Loucy (cell line): ENCODE data around the gene TEX14.

ENCODE experiments used
- H2AFZ ChIP-seq: fragments of 200-600 bp; sonication (generic); 2 replicates; pipeline ENCODE4 v1.6.0; 2016; ENCODE audit warnings: antibody characterized with exemption, mild to moderate bottlenecking, low read length, moderate library complexity
- H3F3A ChIP-seq: fragments of 200-600 bp; 2 replicates; pipeline ENCODE4 v1.6.0; 2016; ENCODE audit warnings: antibody characterized with exemption, low read depth, mild to moderate bottlenecking
- H3K27me3 ChIP-seq: fragments of 200-600 bp; sonication (generic); 2 replicates; pipeline ENCODE4 v1.6.1; 2014; ENCODE audit warnings: low read length, mild to moderate bottlenecking; ENCODE audit not compliant: insufficient read depth, poor library complexity, severe bottlenecking
- H3K36me3 ChIP-seq: fragments of 200-600 bp; sonication (generic); 2 replicates; pipeline ENCODE4 v1.6.1; 2016; ENCODE audit warnings: low read length; ENCODE audit not compliant: insufficient read depth
- H3K4me1 ChIP-seq: fragments of 200-600 bp; sonication (generic); 2 replicates; pipeline ENCODE4 v1.5.1; 2014; ENCODE audit warnings: low read length, mild to moderate bottlenecking; ENCODE audit not compliant: insufficient read depth, poor library complexity, severe bottlenecking
- H3K4me2 ChIP-seq: fragments of 200-600 bp; sonication (generic); 2 replicates; pipeline ENCODE4 v1.6.0; 2014; ENCODE audit warnings: antibody characterized with exemption, low read length, low read depth, mild to moderate bottlenecking; ENCODE audit not compliant: poor library complexity, severe bottlenecking
- H3K4me3 ChIP-seq: fragments of 200-600 bp; sonication (generic); 2 replicates; pipeline ENCODE4 v1.5.1; 2014; ENCODE audit warnings: low read length, mild to moderate bottlenecking, mixed read lengths; ENCODE audit not compliant: poor library complexity, severe bottlenecking
- H3K79me2 ChIP-seq: fragments of 200-600 bp; sonication (generic); 2 replicates; pipeline ENCODE4 v1.6.1; 2014; ENCODE audit warnings: low read length; ENCODE audit not compliant: insufficient read depth
- H3K9ac ChIP-seq: fragments of 200-600 bp; sonication (generic); 2 replicates; pipeline ENCODE4 v1.6.0; 2014; ENCODE audit warnings: mild to moderate bottlenecking, low read depth, low read length, moderate library complexity; ENCODE audit not compliant: poor library complexity, severe bottlenecking
- H3K9me2 ChIP-seq: fragments of 200-600 bp; sonication (generic); replicated peaks from 2 replicates; pipeline ENCODE4 v1.6.1; 2016; ENCODE audit warnings: low read depth, low read length, mixed read lengths
- H3K9me3 ChIP-seq: fragments of 200-600 bp; sonication (generic); 2 replicates; pipeline ENCODE4 v1.6.1; 2014; ENCODE audit warnings: mild to moderate bottlenecking, antibody characterized with exemption, low read length, low read depth; ENCODE audit not compliant: insufficient read depth
- H4K20me1 ChIP-seq: fragments of 200-600 bp; sonication (generic); 2 replicates; pipeline ENCODE4 v1.6.0; 2014; ENCODE audit warnings: antibody characterized with exemption, low read length, mild to moderate bottlenecking; ENCODE audit not compliant: insufficient read depth, poor library complexity, severe bottlenecking
- CTCF ChIP-seq: fragments of 200-600 bp; sonication (generic); conservative IDR thresholded peaks from 2 replicates; pipeline ENCODE4 v1.5.1; 2014; ENCODE audit warnings: mild to moderate bottlenecking, antibody characterized with exemption, low read length
- EZH2phosphoT487 ChIP-seq: fragments of 200-600 bp; IDR thresholded peaks from 2 replicates; pipeline ENCODE4 v1.6.1; 2018; ENCODE audit warnings: antibody characterized with exemption, mild to moderate bottlenecking, moderate library complexity, borderline replicate concordance

Gene TEX14

GRCh38 chr17:58530655-58531054, 161.2 kb downstream of the TEX14 start:
- Histone ChIP-seq H2AFZ (no peak overlapping the region), H3K9ac (no peak overlapping the region), H3K4me2 (no peak overlapping the region), H3F3A (no peaks in the 10 kb centered on the region), H4K20me1 (no peaks in the 10 kb centered on the region), H3K9me2 (no peaks in the 10 kb centered on the region), H3K36me3 (no peaks in the 10 kb centered on the region), H3K27me3 (no peaks in the 10 kb centered on the region), H3K4me3 (no peak overlapping the region), H3K4me1 (peaks cover 14% of the 10 kb centered on the region), H3K9me3 (no peaks in the 10 kb centered on the region), H3K79me2 (no peaks in the 10 kb centered on the region)
- TF ChIP-seq EZH2phosphoT487: no peak
- TF ChIP-seq CTCF: no peak

- Histone ChIP-seq H3K4me2 (no peak overlapping the region), H3F3A (no peaks in the 10 kb centered on the region), H3K4me3 (no peak overlapping the region), H4K20me1 (no peaks in the 10 kb centered on the region), H3K27me3 (no peaks in the 10 kb centered on the region), H3K9ac (no peak overlapping the region), H3K36me3 (no peaks in the 10 kb centered on the region), H3K9me2 (no peaks in the 10 kb centered on the region), H3K79me2 (no peaks in the 10 kb centered on the region), H2AFZ (no peak overlapping the region), H3K9me3 (no peaks in the 10 kb centered on the region), H3K4me1 (peaks cover 14% of the 10 kb centered on the region)
- TF ChIP-seq EZH2phosphoT487 (no peak), CTCF (no peak)
Measured at GRCh38 chr17:58529275-58529674, 162.6 kb downstream of the TEX14 start.

GRCh38 chr17:58528443-58528842, 163.4 kb downstream of the TEX14 start:
- Histone ChIP-seq H3K27me3 (no peaks in the 10 kb centered on the region), H3K9ac (no peak overlapping the region), H3K4me2 (no peak overlapping the region), H3K4me1 (peaks cover 14% of the 10 kb centered on the region), H3K36me3 (no peaks in the 10 kb centered on the region), H3K9me3 (no peaks in the 10 kb centered on the region), H2AFZ (no peak overlapping the region), H3K4me3 (no peak overlapping the region), H3K79me2 (no peaks in the 10 kb centered on the region), H3K9me2 (no peaks in the 10 kb centered on the region), H4K20me1 (no peaks in the 10 kb centered on the region), H3F3A (no peaks in the 10 kb centered on the region)
- TF ChIP-seq EZH2phosphoT487 (no peak), CTCF (no peak)
